RKO (cell line): ENCODE results near the gene ALG1L2.
"Not testable (repeated sequence)": the region's sequence is repeated elsewhere in the genome, so short reads cannot be mapped to it uniquely, and the experiment has no call there.

Source experiments
- DNase-seq: peaks from one replicate; pipeline ENCODE4 v3.0.0-alpha.2; 2016; ENCODE audit warnings: low spot score

ALG1L2 gene

DNA sequence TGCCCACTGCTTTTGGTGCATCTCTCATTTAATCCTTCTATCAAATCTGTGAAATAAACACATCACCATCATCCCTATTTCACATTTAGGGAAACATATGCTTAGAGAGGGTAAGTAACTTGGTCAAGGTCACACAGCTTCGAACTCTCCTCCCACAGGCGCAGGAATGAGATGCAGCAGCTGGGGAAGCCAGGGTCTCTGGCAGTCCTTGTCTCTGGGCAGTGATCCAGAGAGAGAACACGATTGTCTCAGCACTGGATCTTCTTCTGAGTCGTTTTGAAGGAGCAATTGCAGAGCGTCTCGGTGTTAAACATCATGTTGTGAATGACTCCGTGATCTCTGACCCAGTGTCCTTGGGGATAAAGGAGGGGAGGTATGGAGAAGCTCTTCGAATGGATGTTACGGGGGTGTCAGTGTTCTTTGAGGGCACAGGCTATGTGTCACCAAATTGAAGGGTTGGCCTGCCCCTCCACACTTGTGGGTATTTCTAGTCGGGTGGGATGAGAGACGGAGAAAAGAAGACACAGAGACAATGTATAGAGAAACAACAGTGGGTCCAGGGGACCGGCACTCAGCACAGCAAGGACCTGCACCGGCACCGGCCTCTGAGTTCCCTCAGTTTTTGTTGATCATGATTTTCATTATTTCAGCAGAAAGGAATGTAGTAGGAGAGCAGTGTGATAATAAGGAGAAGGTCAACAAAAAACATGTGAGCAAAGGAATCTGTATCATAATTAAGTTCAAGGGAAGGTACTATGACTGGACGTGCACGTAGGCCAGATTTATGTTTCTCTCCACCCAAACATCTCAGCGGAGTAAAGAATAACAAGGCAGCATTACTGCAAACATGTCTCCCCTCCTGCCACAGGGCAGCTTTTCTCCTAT, 41.5 kb downstream of the ALG1L2 start:
- not testable (repeated sequence) for DNase-seq

DNA sequence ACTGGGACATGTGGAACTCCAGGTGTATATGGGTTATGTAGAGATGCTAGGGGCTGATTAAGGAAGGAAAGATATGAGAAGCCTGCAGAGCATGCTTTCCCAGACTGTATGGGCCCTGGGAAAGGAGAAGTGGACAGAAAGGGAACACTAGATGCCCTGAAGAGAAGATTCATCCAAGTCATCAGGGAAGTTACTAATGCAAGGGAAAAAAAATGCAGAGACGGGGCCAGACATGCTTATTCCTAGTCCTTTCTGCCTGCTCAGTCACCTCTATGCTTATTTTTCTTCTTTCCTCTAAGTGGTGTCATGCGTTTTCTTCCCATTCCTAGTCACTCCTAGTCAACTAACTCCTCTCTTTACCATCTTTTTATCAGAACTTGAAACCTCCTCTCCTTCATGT, 43.8 kb downstream of the ALG1L2 start:
- DNase-seq = not testable (repeated sequence)

DNA sequence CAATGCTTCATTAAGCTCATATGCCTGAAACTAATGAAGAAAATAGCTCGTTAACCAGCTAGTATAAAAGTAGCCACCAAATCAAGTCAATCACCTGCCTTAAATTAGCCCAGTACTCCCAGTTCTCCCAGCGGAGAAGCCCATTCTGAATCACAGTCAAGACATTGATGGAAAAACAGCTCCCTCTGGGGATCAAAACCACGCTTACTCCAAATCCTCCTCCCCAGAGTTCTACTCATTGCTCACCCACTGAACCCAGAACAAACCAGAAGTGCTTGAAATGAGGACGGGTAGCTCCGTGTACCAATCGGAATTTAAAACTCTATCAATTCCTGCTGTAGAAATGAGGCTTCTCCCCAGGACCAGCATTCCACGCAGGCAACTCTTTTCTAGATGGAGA, 54.7 kb downstream of the ALG1L2 start:
- DNase-seq = not testable (repeated sequence)

DNA sequence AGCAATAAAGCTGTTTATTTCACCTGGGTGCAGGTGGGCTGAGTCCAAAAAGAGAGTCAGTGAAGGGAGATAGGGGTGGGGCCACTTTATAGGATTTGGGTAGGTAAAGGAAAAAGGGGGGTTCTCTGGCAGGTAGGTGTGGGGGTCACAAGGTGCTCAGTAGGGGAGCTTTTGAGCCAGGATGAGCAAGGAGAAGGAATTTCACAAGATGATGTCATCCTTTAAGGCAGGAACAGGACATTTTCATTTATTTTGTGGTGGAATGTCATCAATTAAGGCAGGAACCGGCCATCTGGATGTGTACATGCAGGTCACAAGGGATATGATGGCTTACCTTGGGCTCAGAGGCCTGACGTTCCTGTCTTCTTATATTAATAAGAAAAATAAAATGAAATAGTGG, 56.1 kb downstream of the ALG1L2 start:
- DNase-seq = not testable (repeated sequence)

DNA sequence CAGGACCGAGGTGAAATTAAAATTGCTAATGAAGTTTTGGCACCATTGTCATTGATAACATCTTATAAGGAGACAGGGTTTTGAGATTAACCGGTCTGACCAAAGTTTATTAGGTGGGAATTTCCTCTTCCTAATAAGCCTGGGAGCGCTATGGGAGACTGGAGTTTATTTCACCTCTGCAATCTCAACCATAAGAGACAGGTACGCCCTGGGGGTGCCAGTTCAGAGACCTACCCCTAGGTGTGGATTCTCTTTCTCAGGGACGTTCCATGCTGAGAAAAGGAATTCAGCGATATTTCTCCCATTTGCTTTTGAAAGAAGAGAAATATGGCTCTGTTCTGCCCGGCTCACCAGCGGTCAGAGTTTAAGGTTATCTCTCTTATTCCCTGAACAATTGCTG, 57.4 kb downstream of the ALG1L2 start:
- DNase-seq = not testable (repeated sequence)

DNA sequence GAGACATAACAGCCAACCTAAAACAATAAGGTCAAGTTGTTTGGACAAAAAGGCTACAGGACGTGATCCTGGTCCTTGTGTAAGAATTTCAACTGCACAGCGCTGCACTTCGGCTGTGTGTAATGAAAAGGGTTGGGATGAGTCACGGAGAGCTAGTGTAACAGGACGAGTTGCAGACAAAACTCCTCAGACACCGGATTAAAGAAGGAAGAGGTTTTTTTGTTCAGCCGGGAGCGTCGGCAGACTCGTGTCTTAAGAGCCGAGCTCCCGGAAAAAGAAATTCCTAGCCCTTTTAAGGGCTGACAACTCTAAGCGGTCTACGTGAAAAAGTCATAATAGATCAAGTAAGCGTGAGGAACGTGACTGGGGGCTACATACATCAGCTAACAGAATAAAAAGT, 59.1 kb downstream of the ALG1L2 start:
- DNase-seq = not testable (repeated sequence)

DNA sequence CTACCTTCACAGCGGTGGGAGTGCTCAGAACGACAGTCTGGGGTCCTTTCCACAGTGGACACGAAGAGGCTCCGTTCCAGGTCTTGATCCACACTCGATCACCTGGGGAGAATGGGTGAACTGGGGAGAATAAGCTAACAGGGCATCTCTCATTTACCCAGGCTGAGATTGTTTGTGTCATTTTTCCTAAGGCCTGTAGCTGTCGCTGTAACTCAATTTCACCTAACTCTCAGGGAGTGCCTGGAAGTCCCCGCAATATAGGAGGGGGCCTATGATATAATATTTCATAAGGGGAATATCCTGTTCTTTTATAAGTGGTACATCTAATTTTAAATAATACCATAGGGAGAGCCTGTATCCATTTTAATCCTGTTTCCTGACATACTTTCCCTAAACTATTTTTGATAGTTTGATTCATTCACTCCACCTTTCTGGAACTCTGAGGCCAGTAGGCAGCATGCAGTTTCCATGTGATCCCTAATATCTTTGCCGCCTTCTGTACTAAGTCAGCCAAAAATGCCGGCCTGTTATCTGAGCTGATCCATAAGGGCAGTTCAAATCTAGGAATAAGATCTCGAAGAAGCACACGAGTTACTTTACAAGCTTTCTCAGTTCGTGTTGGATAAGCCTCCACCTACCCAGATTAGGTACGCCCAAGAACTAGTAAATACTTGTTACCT, 62.2 kb downstream of the ALG1L2 start:
- DNase-seq = not testable (repeated sequence)

DNA sequence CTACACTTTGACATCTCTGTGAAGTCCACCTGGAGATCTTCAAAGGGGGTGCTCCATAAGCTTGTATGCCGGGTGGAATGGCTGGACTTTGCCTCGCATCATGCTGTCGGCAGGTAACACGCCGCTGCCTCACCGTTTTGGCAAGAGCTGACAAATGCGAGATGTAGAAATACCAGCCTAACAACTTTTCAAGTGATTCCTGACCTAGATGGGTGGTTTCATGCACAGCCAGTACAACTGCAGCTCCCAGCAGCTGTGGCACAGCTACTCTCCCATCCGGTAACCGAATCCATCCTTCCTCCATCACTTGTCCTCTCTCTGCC, 62.7 kb downstream of the ALG1L2 start:
- not testable (repeated sequence) for DNase-seq

DNA sequence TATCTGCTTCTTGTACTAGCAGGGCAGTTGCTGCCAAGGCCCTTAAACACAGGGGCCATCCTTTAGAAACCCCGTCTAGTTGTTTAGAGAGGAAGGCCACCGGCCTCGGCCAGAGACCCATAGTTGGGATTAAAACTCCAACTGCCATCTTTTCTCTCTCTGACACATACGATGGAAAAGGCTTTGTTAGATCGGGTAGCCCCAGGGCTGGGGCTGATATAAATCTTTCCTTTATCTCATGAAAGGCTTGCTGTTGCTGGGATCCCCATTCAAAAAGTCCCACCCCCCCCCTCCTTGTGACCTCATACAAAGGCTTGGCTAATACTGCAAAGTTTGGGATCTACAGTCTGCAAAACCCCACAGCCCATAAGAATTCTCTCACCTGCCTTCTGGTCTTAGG, 63.8 kb downstream of the ALG1L2 start:
- not testable (repeated sequence) for DNase-seq

DNA sequence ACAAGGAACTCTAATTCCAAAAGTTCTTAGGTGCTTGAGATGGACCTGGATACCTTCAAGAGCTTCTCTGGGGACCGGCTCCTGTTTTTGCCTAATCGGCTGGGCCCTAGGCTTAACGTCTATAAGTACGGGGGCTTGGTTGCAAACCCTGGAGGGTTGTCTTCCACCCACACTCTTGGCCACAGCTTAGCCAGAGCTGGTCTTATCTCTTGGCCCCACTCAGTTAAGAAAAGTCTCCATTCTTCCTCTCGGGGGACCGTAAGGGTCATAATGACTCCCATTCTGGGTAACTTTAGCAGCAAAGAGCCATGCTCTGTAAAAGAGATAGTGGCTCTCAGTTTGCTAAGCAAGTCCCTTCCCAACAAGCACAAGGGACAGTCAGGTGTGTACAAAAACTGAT, 64.8 kb downstream of the ALG1L2 start:
- not testable (repeated sequence) for DNase-seq
